ENCODE data around the gene RNU5B-1.

RNU5B-1 gene

GRCh38 chr15:65328506-65329287 is 24.2 kb downstream of the RNU5B-1 start:
- peak; percentile 3 for DNase-seq (ENCODE audit: low spot score)

- peak; percentile 56 for DNase-seq (ENCODE audit: low spot score)
Observed at GRCh38 chr15:65329288-65329983, 25.0 kb downstream of the RNU5B-1 start.

GRCh38 chr15:65329984-65330735 is 25.7 kb downstream of the RNU5B-1 start:
- DNase-seq (ENCODE audit: low spot score): peak; percentile 61

- peak; percentile 41 for DNase-seq (ENCODE audit: low spot score)
Observed at GRCh38 chr15:65330934-65331645, 26.6 kb downstream of the RNU5B-1 start.

GRCh38 chr15:65331811-65332210 is 27.3 kb downstream of the RNU5B-1 start:
- peak; percentile 41 for DNase-seq (ENCODE audit: low spot score)

- DNase-seq (ENCODE audit: low spot score): peak; percentile 41
Observed at GRCh38 chr15:65332391-65333147, 28.1 kb downstream of the RNU5B-1 start.

GRCh38 chr15:65333148-65333820 is 28.8 kb downstream of the RNU5B-1 start:
- peak; percentile 47 for DNase-seq (ENCODE audit: low spot score)

- peak; percentile 41 for DNase-seq (ENCODE audit: low spot score)
Observed at GRCh38 chr15:65333856-65334255, 29.4 kb downstream of the RNU5B-1 start.

- peak; percentile 11 for DNase-seq (ENCODE audit: low spot score)
Observed at GRCh38 chr15:65334586-65335231, 30.2 kb downstream of the RNU5B-1 start.

GRCh38 chr15:65335278-65336055 is 31.0 kb downstream of the RNU5B-1 start:
- DNase-seq (ENCODE audit: low spot score): peak; percentile 37

- peak; percentile 55 for DNase-seq (ENCODE audit: low spot score)
Observed at GRCh38 chr15:65336493-65337435, 32.3 kb downstream of the RNU5B-1 start.

GRCh38 chr15:65337436-65338070 is 33.1 kb downstream of the RNU5B-1 start:
- DNase-seq (ENCODE audit: low spot score): peak; percentile 46

- peak; percentile 36 for DNase-seq (ENCODE audit: low spot score)
Observed at GRCh38 chr15:65338366-65338765, 33.9 kb downstream of the RNU5B-1 start.

GRCh38 chr15:65338823-65339222 is 34.3 kb downstream of the RNU5B-1 start:
- DNase-seq (ENCODE audit: low spot score): peak; percentile 15

GRCh38 chr15:65339416-65339815 is 34.9 kb downstream of the RNU5B-1 start:
- DNase-seq (ENCODE audit: low spot score): peak; percentile 60

- no peak for DNase-seq (ENCODE audit: low spot score)
Observed at GRCh38 chr15:65339920-65340319, 35.4 kb downstream of the RNU5B-1 start.

GRCh38 chr15:65342493-65342892 is 38.0 kb downstream of the RNU5B-1 start:
- DNase-seq (ENCODE audit: low spot score): no peak

Data from left forelimb (tissue), 1 donor.